GM19468 (cell line): Measurements from ENCODE around the gene BTN3A1.
A peak's percentile ranks its signal among the peaks of the same experiment; 100 is the strongest.
"Not testable (repeated sequence)": the region's sequence is repeated elsewhere in the genome, so short reads cannot be mapped to it uniquely, and the experiment has no call there.

Experiments
- ATAC-seq: cut with Tn5 transposase; IDR thresholded peaks from one replicate; pipeline ENCODE4 v1.9.1; 2021; ENCODE audit warnings: mild to moderate bottlenecking, moderate library complexity, moderate number of reproducible peaks; ENCODE audit not compliant: unreplicated experiment; ENCODE audit errors: extremely low read depth

BTN3A1 gene

DNA sequence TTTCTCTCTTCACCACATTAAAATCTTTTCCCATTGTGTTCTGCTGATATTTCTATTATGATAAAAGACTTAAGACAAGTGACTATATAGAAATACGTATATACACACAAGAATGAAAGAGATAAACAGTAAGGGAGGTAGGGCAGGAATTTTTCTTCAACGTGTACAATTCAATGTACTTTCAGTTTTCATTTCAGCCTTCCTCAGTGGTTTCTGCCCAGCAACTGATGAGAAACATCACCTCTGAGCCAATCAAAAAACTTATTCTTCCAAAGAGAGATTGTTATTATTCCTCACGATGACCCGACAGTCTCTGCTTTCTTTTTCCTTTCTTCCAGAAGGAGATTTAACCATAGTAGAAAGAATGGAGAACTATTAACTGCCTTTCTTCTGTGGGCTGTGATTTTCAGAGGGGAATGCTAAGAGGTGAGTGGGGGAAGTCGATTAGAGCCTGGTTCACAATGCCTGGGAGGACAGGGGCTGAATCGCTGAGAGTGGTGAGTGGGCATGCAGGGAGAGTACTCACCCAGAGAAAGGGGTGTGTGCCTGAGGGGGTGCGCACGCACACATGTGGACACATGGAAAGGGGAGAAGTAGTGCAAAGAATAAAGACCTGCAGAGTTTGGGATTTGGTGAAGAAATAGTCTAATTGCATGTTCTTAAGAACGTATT is at the start of gene BTN3A1:
Gene BTN3A1 (plus strand): TSS at position 289 of the 672 bp plus-strand sequence. CDS start 3,289 bp downstream, outside the sequence.
- peak; percentile 31 for ATAC-seq

- ATAC-seq = no peak
These were observed 49.8 kb upstream of the BTN3A1 start for GRCh38 chr6:26352315-26352714.

DNA sequence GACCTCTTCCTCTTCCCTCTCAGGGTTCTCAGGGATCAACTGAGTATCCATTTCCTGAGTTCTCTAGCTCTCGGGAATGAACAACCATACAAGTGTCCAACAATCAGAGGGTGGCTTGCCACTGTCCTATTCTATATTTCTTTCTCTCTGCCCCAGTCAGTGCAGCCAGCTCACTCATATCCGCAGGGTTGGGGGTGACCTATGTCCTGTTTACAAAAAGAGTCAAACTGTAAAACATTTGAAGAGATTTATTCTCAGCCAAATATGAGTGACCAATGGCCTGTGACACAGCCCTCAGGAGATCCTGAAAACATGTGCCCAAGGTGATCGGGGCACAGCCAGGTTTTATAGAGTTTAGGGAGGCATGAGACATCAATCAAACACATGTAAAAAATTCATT is 47.9 kb upstream of the BTN3A1 start:
- ATAC-seq = no peak

DNA sequence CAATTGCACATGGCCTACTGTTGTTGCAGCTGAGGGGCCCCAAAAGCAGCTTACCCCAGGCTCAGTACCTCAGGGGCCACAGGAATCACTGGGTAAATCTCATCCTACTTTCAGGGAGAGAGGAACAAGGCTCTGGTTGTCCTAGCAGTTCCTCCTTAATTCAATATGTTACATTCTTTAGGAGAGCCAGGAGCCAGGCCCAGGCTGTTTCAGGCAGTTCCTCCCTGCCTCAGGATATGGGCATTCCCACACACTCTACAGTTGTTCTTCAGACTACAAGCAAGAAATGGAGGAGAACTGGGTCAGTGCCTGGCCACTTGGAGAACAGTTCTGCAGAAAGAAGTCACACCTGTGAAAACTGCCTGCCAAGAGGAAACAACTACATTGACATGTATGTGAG is 46.7 kb upstream of the BTN3A1 start:
- no peak for ATAC-seq

DNA sequence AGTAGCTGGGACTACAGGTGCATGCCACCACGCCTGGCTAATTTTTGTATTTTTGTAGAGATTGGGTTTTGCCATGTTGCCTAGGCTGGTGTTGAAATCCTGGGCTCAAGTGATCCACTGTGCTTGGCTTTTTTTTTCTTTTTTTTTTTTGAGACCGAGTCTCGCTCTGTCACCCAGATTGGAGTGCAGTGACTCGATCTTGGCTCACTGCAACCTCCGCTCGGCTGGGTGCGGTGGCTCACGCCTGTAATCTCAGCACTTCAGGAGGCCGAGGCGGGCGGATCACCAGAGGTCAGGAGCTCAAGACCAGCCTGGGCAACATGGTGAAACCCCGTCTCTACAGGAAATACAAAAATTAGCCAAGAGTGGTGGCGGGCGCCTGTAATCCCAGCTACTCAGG is 44.5 kb upstream of the BTN3A1 start:
- ATAC-seq = not testable (repeated sequence)

DNA sequence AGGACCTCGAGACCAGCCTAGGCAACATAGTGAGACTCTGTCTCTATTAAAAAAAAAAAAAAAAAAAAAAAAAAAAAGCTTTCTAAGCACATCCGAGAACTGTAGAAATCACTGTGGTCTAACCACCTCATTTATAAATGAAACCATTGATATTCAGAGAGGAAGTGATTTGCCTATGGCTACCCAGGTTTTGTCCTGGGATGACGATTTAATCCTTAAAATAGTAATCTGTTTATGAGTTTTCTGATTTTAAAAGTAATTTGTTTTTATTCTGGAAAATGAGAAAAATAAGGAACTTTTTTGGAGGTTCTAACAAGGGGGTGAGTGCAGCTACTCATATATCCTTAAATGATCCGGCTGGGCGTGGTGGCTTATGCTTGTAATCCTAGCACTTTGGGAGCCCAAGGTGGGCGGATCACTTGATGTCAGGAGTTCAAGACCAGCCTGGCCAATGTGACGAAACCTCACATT is 43.5 kb upstream of the BTN3A1 start:
- peak; percentile 27 for ATAC-seq

- ATAC-seq = no peak
These were observed 42.3 kb upstream of the BTN3A1 start for GRCh38 chr6:26359765-26360164.

- peak; percentile 23 for ATAC-seq
These were observed 41.3 kb upstream of the BTN3A1 start for GRCh38 chr6:26360451-26361416.

DNA sequence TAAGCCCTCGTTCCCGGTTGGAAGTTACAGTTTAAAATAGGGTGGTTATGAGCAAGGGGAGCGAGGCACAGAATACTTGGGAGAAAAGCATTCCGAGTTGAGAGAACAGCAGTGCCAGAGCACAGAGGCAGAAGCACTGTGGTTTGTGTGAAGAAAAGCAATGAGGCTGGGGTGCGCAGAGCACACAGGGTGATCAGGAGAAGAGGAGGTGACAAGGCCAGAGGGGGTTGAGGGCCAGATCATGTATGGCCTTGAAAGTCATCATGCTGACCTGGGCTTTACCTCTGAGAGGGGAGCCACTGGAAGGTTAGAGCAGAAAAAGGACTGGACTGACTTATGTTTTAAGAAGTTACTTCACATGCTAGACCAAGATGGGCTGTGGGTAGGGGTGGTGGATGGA is 40.5 kb upstream of the BTN3A1 start:
- no peak for ATAC-seq

DNA sequence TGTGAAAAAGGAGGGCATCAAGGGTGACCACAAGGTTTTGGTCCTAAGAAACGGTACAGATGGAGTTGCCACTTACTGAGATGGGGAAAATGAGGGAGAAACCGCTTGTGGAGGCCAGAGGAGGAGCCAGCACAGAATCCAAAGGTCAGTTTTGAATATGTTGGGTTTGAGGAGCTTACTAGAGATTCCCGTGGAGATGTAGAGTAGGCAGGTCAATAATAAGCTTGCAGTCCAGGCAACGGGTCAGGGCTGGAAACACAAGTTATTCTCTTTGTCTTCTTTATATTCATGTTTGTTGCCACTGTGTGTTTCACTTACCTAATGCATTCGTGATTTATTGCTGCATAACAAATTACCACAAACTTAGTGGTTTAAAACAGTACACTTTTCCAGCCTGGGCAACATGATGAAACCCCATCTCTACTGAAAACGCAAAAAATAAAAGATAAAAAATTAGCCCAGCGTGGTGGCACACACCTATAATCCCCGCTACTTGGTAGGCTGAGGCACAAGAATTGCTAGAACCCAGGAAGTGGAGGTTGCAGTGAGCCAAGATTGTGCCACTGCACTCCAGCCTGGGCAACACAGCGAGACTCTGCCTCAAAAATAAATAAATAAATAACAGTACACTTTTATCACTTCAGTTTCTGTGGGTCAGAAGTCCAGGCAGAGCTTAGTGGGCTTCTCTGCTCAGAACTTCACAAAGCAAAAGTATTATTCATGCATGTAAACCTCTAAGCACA is 39.8 kb upstream of the BTN3A1 start:
- no peak for ATAC-seq

GRCh38 chr6:26362836-26363220 is 39.2 kb upstream of the BTN3A1 start:
- no peak for ATAC-seq

DNA sequence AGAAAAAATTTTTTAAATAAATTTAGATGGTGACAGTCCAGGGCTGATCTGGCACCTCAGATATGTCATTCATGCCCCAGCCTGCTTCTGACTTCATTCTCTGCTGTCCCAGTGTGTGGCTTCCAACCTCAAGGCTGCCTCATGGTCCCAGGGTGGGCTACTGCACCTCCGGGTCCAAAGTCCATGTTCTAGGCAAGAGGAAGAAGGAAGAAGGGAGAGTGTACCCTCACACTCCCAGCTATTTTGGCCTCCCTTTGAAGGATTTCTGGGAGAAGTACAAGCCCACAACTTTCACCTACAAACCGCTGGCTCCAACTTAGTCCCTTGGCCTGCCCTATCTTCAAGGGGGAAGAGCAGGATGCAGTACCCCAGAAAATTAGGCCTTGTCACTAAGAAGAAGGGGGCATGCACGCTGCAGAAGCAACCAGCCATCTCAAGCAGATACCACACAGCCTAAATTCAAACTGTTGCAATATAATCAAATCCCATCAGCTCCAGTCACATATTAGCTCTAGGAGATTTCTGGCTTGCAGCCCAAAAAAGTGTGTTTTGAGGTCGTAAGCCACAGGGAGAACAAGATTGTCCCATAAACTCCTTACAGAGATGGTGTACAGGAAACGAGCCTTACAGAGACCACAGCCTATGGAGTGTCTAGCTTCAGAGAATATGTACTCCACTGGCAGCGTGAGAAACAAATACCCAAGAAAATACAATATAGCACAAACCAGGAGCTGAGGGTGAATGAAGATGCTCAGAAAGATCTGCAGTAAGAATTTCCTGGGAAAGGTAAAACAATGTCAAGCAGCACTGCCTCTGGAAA is 38.0 kb upstream of the BTN3A1 start:
- ATAC-seq = no peak

- ATAC-seq = no peak
These were observed 36.5 kb upstream of the BTN3A1 start for GRCh38 chr6:26365633-26365995.

- no peak for ATAC-seq
These were observed 35.6 kb upstream of the BTN3A1 start for GRCh38 chr6:26366504-26366903.

DNA sequence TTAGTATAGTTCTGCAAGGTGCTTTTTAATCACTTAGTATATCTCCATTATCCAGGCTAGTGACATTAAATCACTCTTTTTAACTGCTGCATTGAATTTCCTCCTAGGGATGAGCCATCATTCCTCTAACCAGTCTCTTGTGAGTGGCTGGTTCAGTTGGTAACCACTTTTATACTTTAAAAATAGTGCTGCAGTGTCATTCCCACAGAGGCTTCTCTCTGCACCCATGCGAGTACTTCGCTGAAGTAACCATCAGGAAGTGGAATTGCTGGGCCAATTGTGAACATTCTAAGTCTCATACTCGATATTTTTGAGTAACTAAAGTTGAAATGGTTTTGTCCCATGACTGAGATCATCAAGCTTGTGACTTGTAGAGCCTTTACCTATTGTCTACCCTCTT is 35.0 kb upstream of the BTN3A1 start:
- ATAC-seq = no peak

GRCh38 chr6:26371813-26372212 is 30.3 kb upstream of the BTN3A1 start:
- ATAC-seq = not testable (repeated sequence)

GRCh38 chr6:26372308-26373144 is 29.5 kb upstream of the BTN3A1 start:
- ATAC-seq = no peak

DNA sequence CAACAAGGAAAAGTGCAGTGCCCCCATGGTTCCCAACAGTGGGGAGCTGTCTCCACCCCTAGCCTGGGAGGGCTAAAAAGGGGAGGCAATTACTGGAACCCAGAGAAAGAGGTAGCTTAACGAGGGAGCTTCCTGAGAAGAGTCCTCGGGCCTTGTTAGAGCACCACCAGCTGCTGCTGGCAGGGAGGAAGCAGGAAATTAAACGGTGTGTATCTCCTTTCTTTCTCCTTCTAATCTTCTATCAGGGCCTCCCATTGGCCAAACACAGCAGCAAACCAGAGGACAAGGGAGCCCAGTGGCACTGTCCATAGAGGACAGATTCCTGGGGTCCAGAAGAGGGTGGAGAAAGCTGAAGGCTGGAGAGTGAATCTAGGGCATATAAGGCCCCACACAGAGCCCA is 26.8 kb upstream of the BTN3A1 start:
- ATAC-seq = no peak

GRCh38 chr6:26377719-26378118 is 24.4 kb upstream of the BTN3A1 start:
- ATAC-seq = no peak
